ENCODE data around the gene ANKRD28. TPM values are rescaled to one million over a fixed set of nuclear protein-coding genes. Genes with fewer than 3 reads are reported as not detected.
"Not testable (repeated sequence)": the region's sequence is repeated elsewhere in the genome, so short reads cannot be mapped to it uniquely, and the experiment has no call there.

The ANKRD28 gene
- total RNA-seq, 1 donor from 2014 or later: 63.7 TPM

- H3K27ac Mint-ChIP-seq: peak overlapping the region; percentile 9
Observed at GRCh38 chr3:15781637-15782402, 16.0 kb downstream of the ANKRD28 start.

GRCh38 chr3:15781131-15781530 is 16.6 kb downstream of the ANKRD28 start:
- no peaks in the 10 kb centered on the region for H3K27me3 Mint-ChIP-seq
- H3K4me1 Mint-ChIP-seq (ENCODE audit: low read depth): peaks cover 5% of the 10 kb centered on the region
- DNase-seq (ENCODE audit: low spot score, unreplicated experiment): no peak
- H3K36me3 Mint-ChIP-seq (ENCODE audit: insufficient read depth): no peaks in the 10 kb centered on the region
- H3K9me3 Mint-ChIP-seq (ENCODE audit: low read depth): no peaks in the 10 kb centered on the region
- H3K27ac Mint-ChIP-seq: peak overlapping the region; percentile 60
- TF ChIP-seq CTCF (IDR thresholded peaks at IDR 0.05; ENCODE audit: unreplicated experiment): no peak
- no peak overlapping the region for H3K4me3 Mint-ChIP-seq (ENCODE audit: low read depth)

More at GRCh38 chr3:15781637-15782402, 16.0 kb downstream of the ANKRD28 start:
- no peak for DNase-seq (ENCODE audit: low spot score, unreplicated experiment)
- H3K36me3 Mint-ChIP-seq (ENCODE audit: insufficient read depth): no peaks in the 10 kb centered on the region
- no peak overlapping the region for H3K4me3 Mint-ChIP-seq (ENCODE audit: low read depth)
- peaks cover 5% of the 10 kb centered on the region for H3K4me1 Mint-ChIP-seq (ENCODE audit: low read depth)
- H3K9me3 Mint-ChIP-seq (ENCODE audit: low read depth): no peaks in the 10 kb centered on the region
- no peak for TF ChIP-seq CTCF (IDR thresholded peaks at IDR 0.05; ENCODE audit: unreplicated experiment)
- no peaks in the 10 kb centered on the region for H3K27me3 Mint-ChIP-seq

- TF ChIP-seq CTCF (IDR thresholded peaks at IDR 0.05; ENCODE audit: unreplicated experiment): no peak
- no peak for DNase-seq (ENCODE audit: low spot score, unreplicated experiment)
- Mint-ChIP-seq H3K9me3 (ENCODE audit: low read depth) (no peaks in the 10 kb centered on the region), H3K4me3 (ENCODE audit: low read depth) (no peak overlapping the region), H3K4me1 (ENCODE audit: low read depth) (peaks cover 5% of the 10 kb centered on the region), H3K27me3 (no peaks in the 10 kb centered on the region), H3K27ac (no peak overlapping the region), H3K36me3 (ENCODE audit: insufficient read depth) (no peaks in the 10 kb centered on the region)
Observed at GRCh38 chr3:15779111-15779510, 18.7 kb downstream of the ANKRD28 start.

- TF ChIP-seq CTCF (IDR thresholded peaks at IDR 0.05; ENCODE audit: unreplicated experiment): no peak
- Mint-ChIP-seq H3K9me3 (ENCODE audit: low read depth) (no peaks in the 10 kb centered on the region), H3K4me1 (ENCODE audit: low read depth) (peaks cover 1% of the 10 kb centered on the region), H3K4me3 (ENCODE audit: low read depth) (no peak overlapping the region), H3K36me3 (ENCODE audit: insufficient read depth) (no peaks in the 10 kb centered on the region), H3K27me3 (no peaks in the 10 kb centered on the region), H3K27ac (peak overlapping the region; percentile 22)
- no peak for DNase-seq (ENCODE audit: low spot score, unreplicated experiment)
Observed at GRCh38 chr3:15778332-15778858, 19.4 kb downstream of the ANKRD28 start.

GRCh38 chr3:15774931-15775560 is 22.7 kb downstream of the ANKRD28 start:
- not testable (repeated sequence) for H3K9me3 Mint-ChIP-seq (ENCODE audit: low read depth); H3K4me1 Mint-ChIP-seq (ENCODE audit: low read depth); DNase-seq (ENCODE audit: low spot score, unreplicated experiment); H3K27ac Mint-ChIP-seq; H3K36me3 Mint-ChIP-seq (ENCODE audit: insufficient read depth); H3K4me3 Mint-ChIP-seq (ENCODE audit: low read depth); H3K27me3 Mint-ChIP-seq
